SK-N-SH treated with all-trans-retinoic acid at 6 μM for 48 hours (cell line): ENCODE measurements around the gene FTSJ1.

Source experiments
- ATAC-seq: fragments of 200-7000 bp; cut with Tn5 transposase; 3 replicates; pipeline ENCODE4 v1.9.1; 2020; ENCODE audit warnings: mild to moderate bottlenecking, moderate library complexity
- ARNTL ChIP-seq: fragments of 450-650 bp; formaldehyde crosslinking; IDR thresholded peaks from 2 replicates; pipeline ENCODE4 v1.5.0; 2020; ENCODE audit warnings: low read depth, mild to moderate bottlenecking, moderate library complexity, borderline replicate concordance
- CSDC2 ChIP-seq: fragments of 250-450 bp; sonication (Bioruptor Pico); IDR thresholded peaks from 2 replicates; pipeline ENCODE4 v1.5.0; 2020; ENCODE audit warnings: mild to moderate bottlenecking, moderate library complexity
- ESRRG ChIP-seq: fragments of 250-450 bp; sonication (Bioruptor Pico); IDR thresholded peaks from 2 replicates; pipeline ENCODE4 v1.6.1; 2021; ENCODE audit warnings: mild to moderate bottlenecking
- GLIS3 ChIP-seq: fragments of 250-450 bp; sonication (Bioruptor Pico); IDR thresholded peaks from 2 replicates; pipeline ENCODE4 v1.5.0; 2020; ENCODE audit warnings: mild to moderate bottlenecking, moderate library complexity
- ISL1 ChIP-seq: fragments of 250-450 bp; sonication (Bioruptor Pico); IDR thresholded peaks from 2 replicates; pipeline ENCODE4 v2.1.2; 2022; ENCODE audit warnings: mild to moderate bottlenecking, moderate library complexity
- OSR1 ChIP-seq: fragments of 250-450 bp; sonication (Bioruptor Pico); IDR thresholded peaks from 2 replicates; pipeline ENCODE4 v1.8.0; 2022; ENCODE audit warnings: moderate library complexity, mild to moderate bottlenecking, inconsistent platforms
- POU6F1 ChIP-seq: fragments of 250-450 bp; sonication (Bioruptor Pico); IDR thresholded peaks from 2 replicates; pipeline ENCODE4 v1.8.0; 2021; ENCODE audit warnings: low read depth, mild to moderate bottlenecking, moderate library complexity, borderline replicate concordance
- PPARA ChIP-seq: fragments of 250-450 bp; sonication (Bioruptor Pico); IDR thresholded peaks from 2 replicates; pipeline ENCODE4 v1.5.0; 2020; ENCODE audit warnings: mild to moderate bottlenecking, borderline replicate concordance
- RARB ChIP-seq: fragments of 250-450 bp; sonication (Bioruptor Pico); IDR thresholded peaks from 2 replicates; pipeline ENCODE4 v1.8.0; 2021; ENCODE audit warnings: mild to moderate bottlenecking, moderate library complexity
- SNAI2 ChIP-seq: fragments of 250-450 bp; sonication (Bioruptor Pico); IDR thresholded peaks from 2 replicates; pipeline ENCODE4 v1.5.0; 2020; ENCODE audit warnings: mild to moderate bottlenecking, moderate library complexity
- TCF4 ChIP-seq: fragments of 250-450 bp; sonication (Bioruptor Pico); IDR thresholded peaks from 2 replicates; pipeline ENCODE4 v1.8.0; 2021; ENCODE audit warnings: mild to moderate bottlenecking, moderate library complexity, borderline replicate concordance
- TOX ChIP-seq: fragments of 250-450 bp; sonication (Bioruptor Pico); IDR thresholded peaks from 2 replicates; pipeline ENCODE4 v1.8.0; 2021; ENCODE audit warnings: mild to moderate bottlenecking, moderate library complexity, borderline replicate concordance
- TSHZ2 ChIP-seq: fragments of 250-450 bp; sonication (Bioruptor Pico); IDR thresholded peaks from 2 replicates; pipeline ENCODE4 v1.5.0; 2020; ENCODE audit warnings: mild to moderate bottlenecking, moderate library complexity
- ZC3H10 ChIP-seq: fragments of 250-450 bp; sonication (Bioruptor Pico); IDR thresholded peaks from 2 replicates; pipeline ENCODE4 v1.5.1; 2021; ENCODE audit warnings: mild to moderate bottlenecking, moderate library complexity
- ZFP3 ChIP-seq: fragments of 250-450 bp; sonication (Bioruptor Pico); IDR thresholded peaks from 2 replicates; pipeline ENCODE4 v1.5.0; 2020; ENCODE audit warnings: mild to moderate bottlenecking, moderate library complexity
- ZFP30 ChIP-seq: fragments of 450-650 bp; formaldehyde crosslinking; IDR thresholded peaks from 2 replicates; pipeline ENCODE4 v1.5.0; 2022; ENCODE audit warnings: mild to moderate bottlenecking, moderate library complexity
- ZNF565 ChIP-seq: fragments of 450-650 bp; formaldehyde crosslinking; conservative IDR thresholded peaks from 2 replicates; pipeline ENCODE4 v1.5.0; 2020; ENCODE audit warnings: low read depth, mild to moderate bottlenecking, moderate library complexity
- ZNF70 ChIP-seq: fragments of 450-650 bp; formaldehyde crosslinking; IDR thresholded peaks from 2 replicates; pipeline ENCODE4 v1.5.0; 2020; ENCODE audit warnings: mild to moderate bottlenecking, moderate library complexity
- ZNF8 ChIP-seq: fragments of 450-650 bp; formaldehyde crosslinking; IDR thresholded peaks from 2 replicates; pipeline ENCODE4 v1.5.0; 2020; ENCODE audit warnings: mild to moderate bottlenecking, moderate library complexity
- TF ChIP-seq, protein P1 (sequence below): fragments of 250-450 bp; sonication (Bioruptor Pico); IDR thresholded peaks from 2 replicates; pipeline ENCODE4 v1.8.0; 2020; ENCODE audit warnings: mild to moderate bottlenecking, moderate library complexity, borderline replicate concordance
- TF ChIP-seq, protein P2 (sequence below): fragments of 250-450 bp; sonication (Bioruptor Pico); IDR thresholded peaks from 2 replicates; pipeline ENCODE4 v1.5.1; 2020; ENCODE audit warnings: low read depth, mild to moderate bottlenecking, moderate library complexity
- TF ChIP-seq, protein P3 (sequence below): fragments of 250-450 bp; sonication (Bioruptor Pico); IDR thresholded peaks from 2 replicates; pipeline ENCODE4 v1.5.1; 2021; ENCODE audit warnings: mild to moderate bottlenecking, moderate library complexity

The FTSJ1 gene

DNA sequence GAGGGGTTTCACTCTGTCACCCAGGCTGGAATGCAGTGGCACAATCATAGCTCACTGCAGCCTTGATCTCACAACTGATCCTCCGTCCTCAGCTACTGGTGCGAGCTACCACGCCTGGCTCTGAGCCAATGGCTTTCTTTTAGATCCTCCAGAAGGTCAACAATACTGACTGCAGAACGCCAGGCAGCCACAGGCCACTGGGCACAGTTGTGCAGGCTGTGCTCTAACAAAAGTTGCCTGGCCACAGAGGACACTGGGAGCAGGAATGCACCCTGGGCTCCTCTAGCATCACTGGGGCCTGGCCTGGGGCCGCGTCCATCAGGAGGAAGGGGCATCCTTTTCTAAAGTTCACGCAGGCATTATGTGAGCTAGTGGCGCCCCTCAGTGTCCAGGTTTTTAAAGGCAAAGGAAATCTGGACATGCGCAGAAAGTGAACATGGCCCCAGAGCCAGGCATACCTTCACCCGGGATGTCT is 17.9 kb downstream of the FTSJ1 start:
- TF ChIP-seq, protein P1, sequence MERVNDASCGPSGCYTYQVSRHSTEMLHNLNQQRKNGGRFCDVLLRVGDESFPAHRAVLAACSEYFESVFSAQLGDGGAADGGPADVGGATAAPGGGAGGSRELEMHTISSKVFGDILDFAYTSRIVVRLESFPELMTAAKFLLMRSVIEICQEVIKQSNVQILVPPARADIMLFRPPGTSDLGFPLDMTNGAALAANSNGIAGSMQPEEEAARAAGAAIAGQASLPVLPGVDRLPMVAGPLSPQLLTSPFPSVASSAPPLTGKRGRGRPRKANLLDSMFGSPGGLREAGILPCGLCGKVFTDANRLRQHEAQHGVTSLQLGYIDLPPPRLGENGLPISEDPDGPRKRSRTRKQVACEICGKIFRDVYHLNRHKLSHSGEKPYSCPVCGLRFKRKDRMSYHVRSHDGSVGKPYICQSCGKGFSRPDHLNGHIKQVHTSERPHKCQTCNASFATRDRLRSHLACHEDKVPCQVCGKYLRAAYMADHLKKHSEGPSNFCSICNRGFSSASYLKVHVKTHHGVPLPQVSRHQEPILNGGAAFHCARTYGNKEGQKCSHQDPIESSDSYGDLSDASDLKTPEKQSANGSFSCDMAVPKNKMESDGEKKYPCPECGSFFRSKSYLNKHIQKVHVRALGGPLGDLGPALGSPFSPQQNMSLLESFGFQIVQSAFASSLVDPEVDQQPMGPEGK, result no peak
- TF ChIP-seq ZNF565 (CRISPR knock-in tag) (no peak), ZC3H10 (CRISPR knock-in tag) (no peak), TOX (no peak), ZNF8 (no peak), TCF4 (no peak), RARB (CRISPR knock-in tag) (no peak), ZNF70 (no peak), ESRRG (CRISPR knock-in tag) (no peak), ARNTL (CRISPR knock-in tag) (no peak), PPARA (no peak), OSR1 (no peak), GLIS3 (CRISPR knock-in tag) (no peak)
- TF ChIP-seq, protein P2, sequence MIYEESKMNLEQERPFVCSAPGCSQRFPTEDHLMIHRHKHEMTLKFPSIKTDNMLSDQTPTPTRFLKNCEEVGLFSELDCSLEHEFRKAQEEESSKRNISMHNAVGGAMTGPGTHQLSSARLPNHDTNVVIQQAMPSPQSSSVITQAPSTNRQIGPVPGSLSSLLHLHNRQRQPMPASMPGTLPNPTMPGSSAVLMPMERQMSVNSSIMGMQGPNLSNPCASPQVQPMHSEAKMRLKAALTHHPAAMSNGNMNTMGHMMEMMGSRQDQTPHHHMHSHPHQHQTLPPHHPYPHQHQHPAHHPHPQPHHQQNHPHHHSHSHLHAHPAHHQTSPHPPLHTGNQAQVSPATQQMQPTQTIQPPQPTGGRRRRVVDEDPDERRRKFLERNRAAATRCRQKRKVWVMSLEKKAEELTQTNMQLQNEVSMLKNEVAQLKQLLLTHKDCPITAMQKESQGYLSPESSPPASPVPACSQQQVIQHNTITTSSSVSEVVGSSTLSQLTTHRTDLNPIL (CRISPR knock-in tag), result no peak
- peak; percentile 20; the same call in 2 of the 3 replicates for ATAC-seq

- TF ChIP-seq SNAI2 (CRISPR knock-in tag), result no peak
- TF ChIP-seq TOX, result no peak
- TF ChIP-seq ZNF565 (CRISPR knock-in tag), result no peak
- TF ChIP-seq ISL1 (CRISPR knock-in tag), result no peak
- TF ChIP-seq CSDC2 (CRISPR knock-in tag), result no peak
- TF ChIP-seq ZC3H10 (CRISPR knock-in tag), result no peak
- no peak for TF ChIP-seq ZFP3 (CRISPR knock-in tag)
- no peak for ATAC-seq
These were observed 20.7 kb downstream of the FTSJ1 start for GRCh38 chrX:48496660-48497059.

GRCh38 chrX:48497871-48498270 is 21.9 kb downstream of the FTSJ1 start:
- ATAC-seq, result peak; percentile 36
- TF ChIP-seq CSDC2 (CRISPR knock-in tag) (no peak), ARNTL (CRISPR knock-in tag) (no peak), ZNF565 (CRISPR knock-in tag) (no peak), ZC3H10 (CRISPR knock-in tag) (no peak), PPARA (no peak), ISL1 (CRISPR knock-in tag) (no peak), ZFP30 (CRISPR knock-in tag) (no peak), ZNF70 (no peak), ZFP3 (CRISPR knock-in tag) (no peak), TSHZ2 (CRISPR knock-in tag) (no peak), POU6F1 (CRISPR knock-in tag) (no peak), GLIS3 (CRISPR knock-in tag) (no peak), TCF4 (no peak), TOX (no peak)
- TF ChIP-seq, protein P1, result no peak
- TF ChIP-seq, protein P3, sequence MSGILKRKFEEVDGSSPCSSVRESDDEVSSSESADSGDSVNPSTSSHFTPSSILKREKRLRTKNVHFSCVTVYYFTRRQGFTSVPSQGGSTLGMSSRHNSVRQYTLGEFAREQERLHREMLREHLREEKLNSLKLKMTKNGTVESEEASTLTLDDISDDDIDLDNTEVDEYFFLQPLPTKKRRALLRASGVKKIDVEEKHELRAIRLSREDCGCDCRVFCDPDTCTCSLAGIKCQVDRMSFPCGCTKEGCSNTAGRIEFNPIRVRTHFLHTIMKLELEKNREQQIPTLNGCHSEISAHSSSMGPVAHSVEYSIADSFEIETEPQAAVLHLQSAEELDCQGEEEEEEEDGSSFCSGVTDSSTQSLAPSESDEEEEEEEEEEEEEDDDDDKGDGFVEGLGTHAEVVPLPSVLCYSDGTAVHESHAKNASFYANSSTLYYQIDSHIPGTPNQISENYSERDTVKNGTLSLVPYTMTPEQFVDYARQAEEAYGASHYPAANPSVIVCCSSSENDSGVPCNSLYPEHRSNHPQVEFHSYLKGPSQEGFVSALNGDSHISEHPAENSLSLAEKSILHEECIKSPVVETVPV (CRISPR knock-in tag), result no peak
